ENCODE measurements around the gene ARHGAP10. TPM values are rescaled to one million over a fixed set of nuclear protein-coding genes. Genes with fewer than 3 reads are reported as not detected.

The ARHGAP10 gene
- polyA plus RNA-seq, 1 experiment = 31.1 TPM

DNA sequence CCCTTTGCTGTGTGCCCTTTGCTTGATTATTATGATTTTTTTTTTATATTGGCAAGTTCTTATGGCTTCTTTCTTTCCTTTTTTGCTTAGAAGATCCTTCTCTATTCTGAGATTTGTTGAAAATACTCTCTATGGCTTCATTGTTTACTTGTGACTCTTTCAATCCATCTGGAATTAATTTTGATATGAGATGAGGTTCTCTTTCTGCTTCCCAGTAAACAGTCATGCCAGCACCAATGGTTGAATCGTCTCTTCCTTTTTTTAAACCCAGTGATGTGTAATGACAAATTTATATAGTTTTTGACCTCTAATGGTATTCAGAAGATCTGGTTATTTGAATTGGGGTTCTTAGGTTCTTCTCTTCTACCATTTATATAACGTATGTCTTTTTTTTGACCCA, 121.8 kb downstream of the ARHGAP10 start:
- no peaks in the 10 kb centered on the region for H3K27me3 ChIP-seq (ENCODE audit: control insufficient read depth, insufficient read depth, low read length)
- CTCF ChIA-PET = interaction anchor here (5.6 kb wide), 1 partner anchor 13 kb away, joined by 109 read pairs; no protein-coding TSS in a partner anchor
- H3K9me3 ChIP-seq (ENCODE audit: control insufficient read depth, insufficient read depth, low read length) = peaks cover 2% of the 10 kb centered on the region; the same call in 1 of the 2 replicates
- TF ChIP-seq, protein P1, sequence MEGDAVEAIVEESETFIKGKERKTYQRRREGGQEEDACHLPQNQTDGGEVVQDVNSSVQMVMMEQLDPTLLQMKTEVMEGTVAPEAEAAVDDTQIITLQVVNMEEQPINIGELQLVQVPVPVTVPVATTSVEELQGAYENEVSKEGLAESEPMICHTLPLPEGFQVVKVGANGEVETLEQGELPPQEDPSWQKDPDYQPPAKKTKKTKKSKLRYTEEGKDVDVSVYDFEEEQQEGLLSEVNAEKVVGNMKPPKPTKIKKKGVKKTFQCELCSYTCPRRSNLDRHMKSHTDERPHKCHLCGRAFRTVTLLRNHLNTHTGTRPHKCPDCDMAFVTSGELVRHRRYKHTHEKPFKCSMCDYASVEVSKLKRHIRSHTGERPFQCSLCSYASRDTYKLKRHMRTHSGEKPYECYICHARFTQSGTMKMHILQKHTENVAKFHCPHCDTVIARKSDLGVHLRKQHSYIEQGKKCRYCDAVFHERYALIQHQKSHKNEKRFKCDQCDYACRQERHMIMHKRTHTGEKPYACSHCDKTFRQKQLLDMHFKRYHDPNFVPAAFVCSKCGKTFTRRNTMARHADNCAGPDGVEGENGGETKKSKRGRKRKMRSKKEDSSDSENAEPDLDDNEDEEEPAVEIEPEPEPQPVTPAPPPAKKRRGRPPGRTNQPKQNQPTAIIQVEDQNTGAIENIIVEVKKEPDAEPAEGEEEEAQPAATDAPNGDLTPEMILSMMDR (IDR thresholded peaks at IDR 0.05; ENCODE audit: low read depth, low read length) = no peak
- no peak for DNase-seq (ENCODE audit: low read depth, low spot score)
- H3K4me3 ChIP-seq (ENCODE audit: low read depth, low read length) = no peak overlapping the region
- POLR2A ChIA-PET = no interaction called here
- no peak overlapping the region for H3K27ac ChIP-seq (ENCODE audit: low read depth, low read length)

- TF ChIP-seq, protein P1 (IDR thresholded peaks at IDR 0.05; ENCODE audit: low read depth, low read length) = no peak
- ChIA-PET POLR2A (no interaction called here), CTCF (interaction anchor here (5.6 kb wide), 1 partner anchor 12 kb away, joined by 109 read pairs; no protein-coding TSS in a partner anchor)
- no peak overlapping the region for H3K27ac ChIP-seq (ENCODE audit: low read depth, low read length)
- no peaks in the 10 kb centered on the region for H3K27me3 ChIP-seq (ENCODE audit: control insufficient read depth, insufficient read depth, low read length)
- peaks cover 2% of the 10 kb centered on the region; the same call in 1 of the 2 replicates for H3K9me3 ChIP-seq (ENCODE audit: control insufficient read depth, insufficient read depth, low read length)
- no peak for DNase-seq (ENCODE audit: low read depth, low spot score)
- H3K4me3 ChIP-seq (ENCODE audit: low read depth, low read length) = no peak overlapping the region
Measured at GRCh38 chr4:147854154-147854553, 122.3 kb downstream of the ARHGAP10 start.

DNA sequence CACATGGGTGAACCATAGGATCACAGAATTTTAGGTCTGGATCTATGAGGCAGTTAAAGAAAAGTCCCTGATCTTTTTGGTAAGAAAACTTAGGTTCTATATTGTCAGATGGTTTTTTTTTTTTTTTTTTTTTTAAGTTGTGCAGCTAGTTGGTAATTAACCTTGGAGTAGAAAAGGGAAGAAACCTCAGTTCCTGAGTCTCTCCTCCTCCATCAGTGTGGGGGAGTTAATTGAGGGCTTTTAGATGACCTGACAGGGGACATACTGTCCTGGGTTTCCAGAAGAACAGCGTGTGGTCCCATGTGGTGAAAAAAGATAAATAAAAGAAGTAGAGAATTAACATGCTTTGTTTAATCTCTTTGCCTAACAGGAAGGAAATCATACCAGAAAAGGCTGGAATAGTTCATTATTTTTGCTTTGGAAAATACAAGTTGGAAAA, 123.7 kb downstream of the ARHGAP10 start:
- POLR2A ChIA-PET = interaction anchor here (0.6 kb wide), 1 partner anchor 1393 kb away, joined by 3 read pairs; no protein-coding TSS in a partner anchor
- no peak overlapping the region for H3K27ac ChIP-seq (ENCODE audit: low read depth, low read length)

GRCh38 chr4:147860960-147861359, 129.1 kb downstream of the ARHGAP10 start:
- H3K27ac ChIP-seq (ENCODE audit: low read depth, low read length) = no peak overlapping the region
- POLR2A ChIA-PET = no interaction called here
- TF ChIP-seq, protein P1 (IDR thresholded peaks at IDR 0.05; ENCODE audit: low read depth, low read length) = no peak
- no peak for DNase-seq (ENCODE audit: low read depth, low spot score)
- H3K9me3 ChIP-seq (ENCODE audit: control insufficient read depth, insufficient read depth, low read length) = no peaks in the 10 kb centered on the region; the same call in 1 of the 2 replicates
- no peak overlapping the region for H3K4me3 ChIP-seq (ENCODE audit: low read depth, low read length)
- H3K27me3 ChIP-seq (ENCODE audit: control insufficient read depth, insufficient read depth, low read length) = no peaks in the 10 kb centered on the region
- CTCF ChIA-PET = no interaction called here

More for the DNA sequence above, 123.7 kb downstream of the ARHGAP10 start:
- H3K9me3 ChIP-seq (ENCODE audit: control insufficient read depth, insufficient read depth, low read length) = no peaks in the 10 kb centered on the region
- H3K27me3 ChIP-seq (ENCODE audit: control insufficient read depth, insufficient read depth, low read length) = no peaks in the 10 kb centered on the region
- no peak overlapping the region for H3K4me3 ChIP-seq (ENCODE audit: low read depth, low read length)
- TF ChIP-seq, protein P1 (IDR thresholded peaks at IDR 0.05; ENCODE audit: low read depth, low read length) = no peak
- CTCF ChIA-PET = interaction anchor here (5.6 kb wide), 1 partner anchor 11 kb away, joined by 109 read pairs; no protein-coding TSS in a partner anchor
- no peak for DNase-seq (ENCODE audit: low read depth, low spot score)

- POLR2A ChIA-PET = no interaction called here
- CTCF ChIA-PET = interaction anchor here (6.3 kb wide), 1 partner anchor 13 kb away, joined by 106 read pairs; no protein-coding TSS in a partner anchor
- no peaks in the 10 kb centered on the region for H3K27me3 ChIP-seq (ENCODE audit: control insufficient read depth, insufficient read depth, low read length)
- H3K27ac ChIP-seq (ENCODE audit: low read depth, low read length) = no peak overlapping the region
- TF ChIP-seq, protein P1 (IDR thresholded peaks at IDR 0.05; ENCODE audit: low read depth, low read length) = no peak
- no peak for DNase-seq (ENCODE audit: low read depth, low spot score)
- H3K4me3 ChIP-seq (ENCODE audit: low read depth, low read length) = no peak overlapping the region
- no peaks in the 10 kb centered on the region; the same call in 1 of the 2 replicates for H3K9me3 ChIP-seq (ENCODE audit: control insufficient read depth, insufficient read depth, low read length)
Measured at GRCh38 chr4:147862043-147862692, 130.3 kb downstream of the ARHGAP10 start.
